HUES64 (cell line): Measurements from ENCODE around the gene MCF2L2.
A peak's percentile ranks its signal among the peaks of the same experiment; 100 is the strongest.

Experiments used
- H3K27ac ChIP-seq: 2 replicates; pipeline ENCODE4 v1.7.0; 2013; ENCODE audit warnings: low read depth, low read length, inconsistent platforms
- H3K27me3 ChIP-seq: 2 replicates; pipeline ENCODE4 v1.6.1; 2013; ENCODE audit warnings: mild to moderate bottlenecking, low read length; ENCODE audit not compliant: insufficient read depth
- H3K36me3 ChIP-seq: 2 replicates; pipeline ENCODE4 v1.6.1; 2013; ENCODE audit warnings: mild to moderate bottlenecking, low read length; ENCODE audit not compliant: insufficient read depth
- H3K4me1 ChIP-seq: 2 replicates; pipeline ENCODE4 v1.6.1; 2013; ENCODE audit warnings: mild to moderate bottlenecking, low read length, moderate library complexity; ENCODE audit not compliant: insufficient read depth
- H3K4me3 ChIP-seq: 2 replicates; pipeline ENCODE4 v1.5.1; 2013; ENCODE audit warnings: mild to moderate bottlenecking, low read length, moderate library complexity
- H3K9ac ChIP-seq: 2 replicates; pipeline ENCODE4 v1.6.1; 2013; ENCODE audit warnings: mild to moderate bottlenecking, low read depth, low read length
- H3K9me3 ChIP-seq: 2 replicates; pipeline ENCODE4 v1.6.1; 2013; ENCODE audit warnings: low read depth, low read length; ENCODE audit not compliant: insufficient read depth
- WGBS: fragments of 150-250, 120-280 bp; methylation state at CpG from one replicate; pipeline ENCODE4 v1.1.7; 2013; ENCODE audit warnings: missing lambda C conversion rate; 5-methylcytosine and 5-hydroxymethylcytosine counted together

MCF2L2 gene

GRCh38 chr3:183303690-183304089 is 124.7 kb downstream of the MCF2L2 start:
- H3K36me3 ChIP-seq = peaks cover 4% of the 10 kb centered on the region; the same call in 1 of the 2 replicates
- no peaks in the 10 kb centered on the region for H3K27me3 ChIP-seq
- H3K9ac ChIP-seq = no peak overlapping the region
- peaks cover 7% of the 10 kb centered on the region for H3K4me1 ChIP-seq
- H3K9me3 ChIP-seq = no peaks in the 10 kb centered on the region
- no peak overlapping the region for H3K4me3 ChIP-seq
- WGBS = 86% methylated on average over 2 of the region's 2 CpGs
- H3K27ac ChIP-seq = no peak overlapping the region

DNA sequence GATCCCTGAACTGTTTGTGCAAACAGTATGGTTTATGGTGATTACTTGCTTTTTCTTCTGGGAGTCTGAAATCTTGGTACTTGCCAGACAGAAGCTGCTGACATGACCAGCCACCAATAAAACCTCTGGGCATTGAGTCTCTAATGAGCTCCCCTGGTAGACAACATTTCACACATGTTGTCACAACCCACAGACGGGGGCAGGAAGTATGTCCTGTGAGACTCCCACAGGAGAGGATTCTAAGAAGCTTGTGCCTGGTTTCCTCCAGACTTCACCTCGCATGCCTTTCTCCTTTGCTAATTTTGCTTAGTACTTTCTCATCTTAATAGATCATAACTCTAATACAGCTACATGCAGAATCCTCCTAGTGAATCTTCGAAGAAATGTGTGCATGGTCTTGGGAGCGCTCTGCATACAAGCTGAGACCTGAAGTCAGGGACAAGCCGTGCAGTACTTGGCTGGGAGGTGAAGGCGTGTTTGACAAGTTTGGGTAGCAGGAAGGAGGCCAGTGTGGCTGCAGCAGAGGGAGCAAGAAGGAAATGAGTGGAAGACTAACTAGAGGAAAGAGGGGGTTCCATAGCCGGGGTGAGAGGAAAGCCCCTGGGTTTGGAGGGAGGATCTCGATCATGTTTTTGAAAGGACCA is 126.4 kb downstream of the MCF2L2 start:
- Histone ChIP-seq H3K9me3 (no peaks in the 10 kb centered on the region), H3K4me1 (peaks cover 15% of the 10 kb centered on the region), H3K9ac (no peak overlapping the region), H3K36me3 (peaks cover 4% of the 10 kb centered on the region; the same call in 1 of the 2 replicates), H3K4me3 (no peak overlapping the region), H3K27me3 (no peaks in the 10 kb centered on the region), H3K27ac (no peak overlapping the region)
- WGBS = 92% methylated on average over 8 of the region's 8 CpGs

- Histone ChIP-seq H3K36me3 (peaks cover 11% of the 10 kb centered on the region; the same call in 1 of the 2 replicates), H3K4me1 (peaks cover 15% of the 10 kb centered on the region), H3K9ac (no peak overlapping the region), H3K27me3 (no peaks in the 10 kb centered on the region), H3K9me3 (no peaks in the 10 kb centered on the region), H3K27ac (no peak overlapping the region), H3K4me3 (no peak overlapping the region)
- WGBS = 91% methylated on average over 6 of the region's 6 CpGs
These were observed 127.3 kb downstream of the MCF2L2 start for GRCh38 chr3:183300996-183301562.

DNA sequence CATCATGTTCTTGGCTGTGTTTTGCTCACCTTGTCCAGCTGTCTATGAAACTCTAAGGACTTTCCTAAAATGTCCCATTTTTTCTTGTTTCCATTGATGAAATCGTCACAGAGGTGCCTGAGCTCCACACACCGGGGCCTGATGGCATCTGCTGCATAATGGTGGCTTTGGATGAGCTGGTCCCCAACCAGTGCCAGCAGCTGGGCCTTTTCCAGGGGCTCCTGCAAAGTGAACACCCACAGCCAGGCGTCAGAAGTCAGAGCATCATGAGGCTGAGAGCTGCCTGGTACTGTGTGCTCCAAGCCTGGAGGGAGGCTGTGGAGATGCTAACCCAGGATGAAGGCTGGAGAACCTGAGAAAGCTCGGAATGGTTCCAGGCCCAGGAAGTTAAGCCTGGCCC is 128.4 kb downstream of the MCF2L2 start:
- Histone ChIP-seq H3K27ac (no peak overlapping the region), H3K36me3 (peaks cover 19% of the 10 kb centered on the region), H3K4me1 (peaks cover 15% of the 10 kb centered on the region), H3K27me3 (no peaks in the 10 kb centered on the region), H3K4me3 (no peak overlapping the region), H3K9ac (no peak overlapping the region), H3K9me3 (no peaks in the 10 kb centered on the region)
- 95% methylated on average over 4 of the region's 4 CpGs for WGBS

DNA sequence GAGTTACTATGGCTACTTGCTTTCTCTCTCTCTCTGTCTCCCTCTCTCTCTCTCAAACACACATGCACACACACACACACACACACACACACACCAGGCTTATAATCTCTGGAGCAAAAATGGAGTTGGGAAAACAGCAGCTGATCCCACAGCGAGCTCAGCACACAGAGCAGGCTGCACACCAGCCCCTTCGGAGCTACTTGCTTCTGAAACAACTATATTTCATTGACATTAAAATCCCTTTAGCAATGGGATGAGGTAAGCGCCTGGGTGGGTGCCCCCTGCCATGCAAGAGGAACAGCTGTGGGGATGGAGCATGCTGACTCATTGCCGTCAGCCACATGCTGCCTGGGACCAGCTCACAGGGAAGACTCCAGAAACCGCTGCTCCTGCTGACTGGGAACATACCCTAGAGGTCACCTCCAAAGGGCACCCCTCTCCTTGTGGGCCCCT is 129.7 kb downstream of the MCF2L2 start:
- Histone ChIP-seq H3K4me3 (no peak overlapping the region), H3K27me3 (no peaks in the 10 kb centered on the region), H3K9me3 (no peaks in the 10 kb centered on the region), H3K9ac (peak overlapping the region; percentile 27; the same call in 1 of the 2 replicates), H3K4me1 (peaks cover 15% of the 10 kb centered on the region), H3K27ac (peak overlapping the region; percentile 45; the same call in 1 of the 2 replicates), H3K36me3 (peaks cover 25% of the 10 kb centered on the region)
- WGBS = 42% methylated on average over 5 of the region's 5 CpGs

DNA sequence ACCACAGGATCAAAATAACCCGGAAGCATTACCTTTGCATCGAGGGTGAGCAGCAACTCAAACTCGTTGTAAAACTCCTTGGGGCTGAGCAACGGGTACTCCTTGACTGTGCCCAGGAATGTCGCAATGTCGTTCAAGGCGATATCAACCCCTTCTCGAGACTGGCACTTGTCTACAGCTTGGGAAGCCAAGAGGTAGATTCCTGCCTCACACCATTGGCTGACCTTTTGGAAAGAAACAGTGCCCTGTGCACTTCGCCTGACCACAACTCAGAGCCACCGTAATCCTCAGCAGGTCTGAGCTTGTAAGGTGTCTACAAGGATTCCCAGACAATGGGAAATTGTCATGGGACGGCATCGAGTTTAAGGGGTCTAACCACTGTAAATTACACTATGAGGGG is 131.5 kb downstream of the MCF2L2 start:
- WGBS = 94% methylated on average over 12 of the region's 12 CpGs
- peaks cover 25% of the 10 kb centered on the region for H3K36me3 ChIP-seq
- H3K27ac ChIP-seq = no peak overlapping the region

DNA sequence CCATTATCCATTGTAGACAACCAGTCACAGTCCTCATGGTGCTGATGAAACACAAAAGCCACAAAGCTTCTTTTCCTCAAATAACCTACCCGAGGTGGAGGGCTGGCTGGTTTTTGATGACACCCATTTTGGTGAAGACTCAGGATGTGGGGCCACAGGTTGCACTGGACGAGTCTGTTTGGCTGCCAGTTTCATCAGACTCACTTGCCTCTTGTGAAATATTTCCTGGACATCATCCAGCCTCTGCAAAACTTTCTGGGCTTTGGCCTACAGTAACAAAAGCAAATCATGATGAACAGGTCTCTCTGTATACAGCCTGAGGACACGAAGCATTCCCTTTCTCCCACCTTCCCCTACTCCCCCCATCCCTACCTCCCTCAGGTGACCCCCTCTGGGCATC is 133.2 kb downstream of the MCF2L2 start:
- Histone ChIP-seq H3K4me3 (no peak overlapping the region), H3K4me1 (peaks cover 15% of the 10 kb centered on the region), H3K36me3 (peaks cover 25% of the 10 kb centered on the region), H3K9ac (no peak overlapping the region), H3K27me3 (no peaks in the 10 kb centered on the region), H3K27ac (no peak overlapping the region), H3K9me3 (no peaks in the 10 kb centered on the region)
- WGBS = 88% methylated on average over 3 of the region's 3 CpGs

More for the DNA sequence above, 131.5 kb downstream of the MCF2L2 start:
- Histone ChIP-seq H3K4me3 (no peak overlapping the region), H3K4me1 (peaks cover 15% of the 10 kb centered on the region), H3K27me3 (no peaks in the 10 kb centered on the region), H3K9me3 (no peaks in the 10 kb centered on the region), H3K9ac (no peak overlapping the region)

- peaks cover 11% of the 10 kb centered on the region for H3K4me1 ChIP-seq
- H3K27me3 ChIP-seq = no peaks in the 10 kb centered on the region
- H3K27ac ChIP-seq = no peak overlapping the region
- H3K4me3 ChIP-seq = no peak overlapping the region
- no peaks in the 10 kb centered on the region for H3K9me3 ChIP-seq
- 100% methylated on average over 2 of the region's 2 CpGs for WGBS
- H3K36me3 ChIP-seq = peaks cover 25% of the 10 kb centered on the region
- no peak overlapping the region for H3K9ac ChIP-seq
These were observed 134.5 kb downstream of the MCF2L2 start for GRCh38 chr3:183293966-183294365.

GRCh38 chr3:183291497-183292031 is 136.9 kb downstream of the MCF2L2 start:
- WGBS = 91% methylated on average over 4 of the region's 4 CpGs
- H3K36me3 ChIP-seq = peaks cover 28% of the 10 kb centered on the region
- no peaks in the 10 kb centered on the region for H3K4me1 ChIP-seq
- no peak overlapping the region for H3K4me3 ChIP-seq
- no peak overlapping the region for H3K9ac ChIP-seq
- H3K9me3 ChIP-seq = no peaks in the 10 kb centered on the region
- H3K27ac ChIP-seq = no peak overlapping the region
- H3K27me3 ChIP-seq = no peaks in the 10 kb centered on the region

DNA sequence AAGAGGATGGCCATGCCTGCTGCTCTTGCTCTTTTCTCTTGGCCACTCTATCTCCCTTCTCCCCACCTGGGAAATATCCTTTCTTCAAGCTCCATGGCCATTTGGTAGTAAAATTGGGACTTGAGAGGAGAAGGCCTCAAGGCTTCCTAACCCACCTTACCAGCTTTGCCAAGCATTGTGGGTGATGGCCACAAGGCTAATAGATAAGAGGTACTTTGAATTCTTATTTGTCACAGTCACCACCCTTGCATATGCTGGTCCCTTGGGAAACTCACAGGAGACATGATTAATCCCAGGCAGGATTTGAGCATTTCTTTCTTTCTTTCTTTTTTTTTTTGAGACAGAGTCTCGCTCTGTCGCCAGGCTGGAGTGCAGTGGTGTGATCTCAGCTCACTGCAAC is 138.2 kb downstream of the MCF2L2 start:
- 98% methylated on average over 2 of the region's 2 CpGs for WGBS
- H3K9ac ChIP-seq = no peak overlapping the region
- no peak overlapping the region for H3K4me3 ChIP-seq
- no peaks in the 10 kb centered on the region for H3K4me1 ChIP-seq
- no peak overlapping the region for H3K27ac ChIP-seq
- H3K9me3 ChIP-seq = no peaks in the 10 kb centered on the region
- H3K27me3 ChIP-seq = no peaks in the 10 kb centered on the region
- H3K36me3 ChIP-seq = peaks cover 19% of the 10 kb centered on the region

GRCh38 chr3:183288117-183288516 is 140.3 kb downstream of the MCF2L2 start:
- Histone ChIP-seq H3K36me3 (peaks cover 10% of the 10 kb centered on the region; the same call in 1 of the 2 replicates), H3K4me3 (no peak overlapping the region), H3K9ac (no peak overlapping the region), H3K27ac (no peak overlapping the region), H3K4me1 (no peaks in the 10 kb centered on the region), H3K9me3 (no peaks in the 10 kb centered on the region), H3K27me3 (no peaks in the 10 kb centered on the region)
- WGBS = 91% methylated on average over 2 of the region's 2 CpGs
